ENCODE results near the gene HYI.

Gene HYI

GRCh38 chr1:43405219-43405875 is 48.4 kb downstream of the HYI start:
- in situ Hi-C loops (cut with HindIII; ENCODE audit: low sequenced_read_pairs): loop anchor here (25.0 kb wide), 1 partner anchor 168 kb away; no protein-coding TSS in a partner anchor

DNA sequence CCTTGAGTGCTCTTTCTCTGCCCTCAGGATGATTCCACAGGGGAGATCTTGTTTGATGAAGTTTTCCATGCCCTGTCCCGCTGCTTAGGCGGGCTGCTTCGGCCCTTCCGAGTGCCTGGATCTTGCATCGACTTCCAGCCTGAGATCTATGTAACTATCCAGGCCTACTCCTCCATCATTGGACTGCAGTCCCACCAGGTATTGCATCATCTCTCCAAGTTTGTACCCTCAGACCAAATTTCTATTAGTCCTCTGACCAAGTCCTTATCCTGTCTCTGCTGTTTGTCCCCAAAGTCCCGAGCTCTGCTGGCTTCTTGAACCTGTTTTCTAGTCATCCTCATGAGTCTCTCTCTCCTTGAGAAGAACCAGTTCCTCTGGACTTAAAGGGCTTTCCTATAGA is 49.4 kb downstream of the HYI start:
- in situ Hi-C loops (cut with HindIII; ENCODE audit: low sequenced_read_pairs): loop anchor here (25.0 kb wide), 1 partner anchor 167 kb away; no protein-coding TSS in a partner anchor

- in situ Hi-C loops (cut with HindIII; ENCODE audit: low sequenced_read_pairs): loop anchor here (25.0 kb wide), 1 partner anchor 165 kb away; no protein-coding TSS in a partner anchor
Observed at GRCh38 chr1:43402089-43402865, 51.5 kb downstream of the HYI start.
